ENCODE results near the gene CCDC28B.

CCDC28B gene

DNA sequence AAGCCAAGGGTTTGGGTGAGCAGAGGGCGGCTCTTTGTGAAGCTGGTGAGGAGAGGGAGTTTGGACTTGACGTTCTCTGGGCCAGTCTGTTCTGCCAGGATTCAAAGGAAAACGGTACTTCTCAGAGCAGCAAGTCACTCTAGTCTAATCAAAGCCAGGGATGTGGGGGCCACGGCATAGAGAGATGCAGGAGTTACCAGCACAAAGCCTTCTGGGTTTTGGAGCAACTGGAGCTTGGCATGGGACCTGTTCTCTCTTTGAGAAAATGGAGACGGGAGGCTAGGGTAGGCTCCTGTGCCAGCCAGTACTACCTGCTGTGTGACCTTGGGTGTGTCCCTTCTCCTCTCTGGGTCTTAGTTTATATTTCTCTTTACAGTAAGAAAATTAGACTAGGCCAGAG is 18.8 kb upstream of the CCDC28B start:
- DNase-seq = no peak
- no peak for TF ChIP-seq POLR2A (IDR thresholded peaks at IDR 0.05; ENCODE audit: low read length)
- TF ChIP-seq GATA1 (IDR thresholded peaks at IDR 0.05; ENCODE audit: low read depth, low read length) = no peak

GRCh38 chr1:32182060-32182459 is 18.3 kb upstream of the CCDC28B start:
- DNase-seq = no peak
- TF ChIP-seq GATA1 (IDR thresholded peaks at IDR 0.05; ENCODE audit: low read depth, low read length) = no peak
- no peak for TF ChIP-seq POLR2A (IDR thresholded peaks at IDR 0.05; ENCODE audit: low read length)

GRCh38 chr1:32184650-32185049 is 15.7 kb upstream of the CCDC28B start:
- DNase-seq = no peak
- no peak for TF ChIP-seq GATA1 (IDR thresholded peaks at IDR 0.05; ENCODE audit: low read depth, low read length)
- TF ChIP-seq POLR2A (IDR thresholded peaks at IDR 0.05; ENCODE audit: low read length) = no peak

- no peak for TF ChIP-seq POLR2A (IDR thresholded peaks at IDR 0.05; ENCODE audit: low read length)
- TF ChIP-seq GATA1 (IDR thresholded peaks at IDR 0.05; ENCODE audit: low read depth, low read length) = no peak
These were observed 14.3 kb upstream of the CCDC28B start for GRCh38 chr1:32186077-32186476.

DNA sequence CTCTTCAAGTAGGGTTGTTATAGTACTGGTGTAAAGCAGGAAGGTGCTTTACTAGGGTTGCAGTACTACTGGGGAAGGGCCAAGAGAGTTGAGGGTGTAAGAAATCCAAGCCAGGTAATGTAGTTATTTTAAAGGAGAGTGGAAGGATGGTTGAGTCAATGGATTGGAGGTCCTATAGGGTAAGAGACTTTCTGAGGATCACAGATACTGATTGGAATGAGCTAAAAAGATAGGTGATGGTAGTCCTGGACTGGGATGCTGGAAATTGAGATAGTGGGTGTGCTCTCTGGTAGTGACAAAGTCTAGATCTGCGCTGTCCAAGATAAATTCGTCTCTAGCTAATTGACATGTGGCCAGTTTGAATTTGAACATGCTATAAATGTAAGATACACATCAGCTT is 13.9 kb upstream of the CCDC28B start:
- peak; percentile 21 to 34 for DNase-seq
- no peak for TF ChIP-seq POLR2A (IDR thresholded peaks at IDR 0.05; ENCODE audit: low read length)
- no peak for TF ChIP-seq GATA1 (IDR thresholded peaks at IDR 0.05; ENCODE audit: low read depth, low read length)

More at GRCh38 chr1:32186077-32186476, 14.3 kb upstream of the CCDC28B start:
- DNase-seq = peak in 1 of 2 experiments; percentile 28

- no peak for DNase-seq
- TF ChIP-seq POLR2A (IDR thresholded peaks at IDR 0.05; ENCODE audit: low read length) = no peak
- TF ChIP-seq GATA1 (IDR thresholded peaks at IDR 0.05; ENCODE audit: low read depth, low read length) = no peak
These were observed 12.5 kb upstream of the CCDC28B start for GRCh38 chr1:32187850-32188249.

DNA sequence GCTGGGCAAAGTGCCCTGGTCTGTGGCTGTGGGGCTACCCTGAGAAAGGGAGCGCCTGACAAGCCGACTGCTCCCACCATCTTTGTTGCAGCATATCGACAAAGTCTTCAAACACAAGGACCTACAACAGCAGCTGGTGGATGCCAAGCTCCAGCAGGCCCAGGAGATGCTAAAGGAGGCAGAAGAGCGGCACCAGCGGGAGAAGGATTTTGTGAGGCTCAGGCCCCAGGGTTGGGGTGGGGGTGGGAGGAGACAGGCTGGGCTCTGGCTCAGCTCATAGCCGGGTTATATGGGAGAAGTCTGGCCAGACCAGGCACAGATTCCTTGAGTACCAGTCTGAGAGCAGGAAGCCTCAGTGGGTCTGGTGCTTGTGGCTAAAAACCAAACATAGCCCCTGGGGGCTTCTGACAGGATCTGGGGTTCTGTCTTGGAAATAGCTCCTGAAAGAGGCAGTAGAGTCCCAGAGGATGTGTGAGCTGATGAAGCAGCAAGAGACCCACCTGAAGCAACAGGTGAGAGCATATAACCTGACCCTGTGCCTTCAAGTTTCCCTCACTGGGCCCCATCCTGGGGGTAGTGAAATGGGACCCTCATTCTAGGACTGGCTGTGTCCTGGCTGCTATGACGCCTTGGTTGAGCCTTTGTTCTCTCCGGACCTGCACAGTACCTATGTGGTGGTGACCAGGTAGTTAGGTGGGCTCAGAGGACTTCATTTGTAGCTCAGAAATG is 8.0 kb upstream of the CCDC28B start:
- no peak for DNase-seq
- TF ChIP-seq GATA1 (IDR thresholded peaks at IDR 0.05; ENCODE audit: low read depth, low read length) (no peak), POLR2A (IDR thresholded peaks at IDR 0.05; ENCODE audit: low read length) (no peak)

DNA sequence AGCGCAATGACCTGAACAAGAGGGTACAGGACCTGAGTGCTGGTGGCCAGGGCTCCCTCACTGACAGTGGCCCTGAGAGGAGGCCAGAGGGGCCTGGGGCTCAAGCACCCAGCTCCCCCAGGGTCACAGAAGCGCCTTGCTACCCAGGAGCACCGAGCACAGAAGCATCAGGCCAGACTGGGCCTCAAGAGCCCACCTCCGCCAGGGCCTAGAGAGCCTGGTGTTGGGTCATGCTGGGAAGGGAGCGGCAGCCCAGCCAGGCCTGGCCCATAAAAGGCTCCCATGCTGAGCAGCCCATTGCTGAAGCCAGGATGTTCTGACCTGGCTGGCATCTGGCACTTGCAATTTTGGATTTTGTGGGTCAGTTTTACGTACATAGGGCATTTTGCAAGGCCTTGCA is 5.4 kb upstream of the CCDC28B start:
- no peak for DNase-seq
- TF ChIP-seq POLR2A (IDR thresholded peaks at IDR 0.05; ENCODE audit: low read length) (no peak), GATA1 (IDR thresholded peaks at IDR 0.05; ENCODE audit: low read depth, low read length) (no peak)

- peak in 1 of 2 experiments; percentile 18 for DNase-seq
- TF ChIP-seq GATA1 (IDR thresholded peaks at IDR 0.05; ENCODE audit: low read depth, low read length) (no peak), POLR2A (IDR thresholded peaks at IDR 0.05; ENCODE audit: low read length) (no peak)
These were observed 4.9 kb upstream of the CCDC28B start for GRCh38 chr1:32195531-32195930.

GRCh38 chr1:32195972-32196823 is 4.2 kb upstream of the CCDC28B start:
- no peak for DNase-seq
- TF ChIP-seq GATA1 (IDR thresholded peaks at IDR 0.05; ENCODE audit: low read depth, low read length) (no peak), POLR2A (IDR thresholded peaks at IDR 0.05; ENCODE audit: low read length) (no peak)

DNA sequence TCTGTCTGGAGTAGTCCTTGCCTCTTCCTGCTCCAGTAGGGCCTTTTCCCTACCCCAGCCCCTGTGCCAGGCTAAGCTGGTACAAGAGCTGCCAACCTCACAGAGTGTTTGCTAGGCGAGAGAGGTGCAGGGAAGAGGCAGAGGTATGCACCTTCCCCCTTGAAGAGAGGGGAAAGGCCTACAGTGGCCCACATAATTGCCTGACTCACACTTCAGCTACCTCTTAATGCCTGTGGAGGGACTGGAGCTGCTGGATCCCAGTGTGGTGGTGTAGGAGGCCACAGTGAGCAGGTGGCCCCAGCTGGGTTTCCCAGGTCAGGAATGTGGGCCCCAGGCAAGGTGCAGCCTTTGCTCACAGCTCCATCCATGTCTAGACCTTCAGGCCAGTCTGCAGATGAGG is 3.3 kb upstream of the CCDC28B start:
- DNase-seq = no peak
- no peak for TF ChIP-seq POLR2A (IDR thresholded peaks at IDR 0.05; ENCODE audit: low read length)
- TF ChIP-seq GATA1 (IDR thresholded peaks at IDR 0.05; ENCODE audit: low read depth, low read length) = no peak

DNA sequence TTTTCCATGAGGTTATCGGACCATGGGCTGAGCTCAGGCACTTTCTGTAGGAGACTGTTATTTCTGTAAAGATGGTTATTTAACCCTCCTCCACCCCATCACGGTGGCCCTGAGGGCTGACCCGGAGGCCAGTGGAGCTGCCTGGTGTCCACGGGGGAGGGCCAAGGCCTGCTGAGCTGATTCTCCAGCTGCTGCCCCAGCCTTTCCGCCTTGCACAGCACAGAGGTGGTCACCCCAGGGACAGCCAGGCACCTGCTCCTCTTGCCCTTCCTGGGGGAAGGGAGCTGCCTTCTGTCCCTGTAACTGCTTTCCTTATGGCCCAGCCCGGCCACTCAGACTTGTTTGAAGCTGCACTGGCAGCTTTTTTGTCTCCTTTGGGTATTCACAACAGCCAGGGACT is 2.6 kb upstream of the CCDC28B start:
- DNase-seq = no peak
- TF ChIP-seq GATA1 (IDR thresholded peaks at IDR 0.05; ENCODE audit: low read depth, low read length) (no peak), POLR2A (IDR thresholded peaks at IDR 0.05; ENCODE audit: low read length) (no peak)

GRCh38 chr1:32198237-32199042 is 2.0 kb upstream of the CCDC28B start:
- no peak for TF ChIP-seq GATA1 (IDR thresholded peaks at IDR 0.05; ENCODE audit: low read depth, low read length)
- TF ChIP-seq POLR2A (IDR thresholded peaks at IDR 0.05; ENCODE audit: low read length) = no peak
- DNase-seq = no peak
